ENCODE measurements around the gene KIF6. TPM values are rescaled to one million over a fixed set of nuclear protein-coding genes. Genes with fewer than 3 reads are reported as not detected.

KIF6 gene
- total RNA-seq, 1 donor from 2014 or later: 2.0 TPM

GRCh38 chr6:39758905-39759605 is 33.8 kb upstream of the KIF6 start:
- peaks cover 5% of the 10 kb centered on the region for H3K27me3 Mint-ChIP-seq (ENCODE audit: low read depth, unreplicated experiment)
- DNase-seq (ENCODE audit: low read depth) (no peak), FAIRE-seq (no peak)
- no peak overlapping the region for H3K4me3 Mint-ChIP-seq (ENCODE audit: unreplicated experiment)
- no peaks in the 10 kb centered on the region for H3K79me2 ChIP-seq (ENCODE audit: insufficient read depth, low read length)
- no peaks in the 10 kb centered on the region for H3K4me1 ChIP-seq (ENCODE audit: insufficient read depth, low read length)
- no peak overlapping the region for H3K4me2 ChIP-seq (ENCODE audit: low read length)
- H3K9me3 Mint-ChIP-seq (ENCODE audit: unreplicated experiment): peaks cover 4% of the 10 kb centered on the region
- no peak overlapping the region for H3K4me3 ChIP-seq (ENCODE audit: insufficient read depth, low read depth, low read length)
- H3K36me3 ChIP-seq (ENCODE audit: insufficient read depth, low read length): no peaks in the 10 kb centered on the region
- H3K36me3 Mint-ChIP-seq (ENCODE audit: low read depth, unreplicated experiment): no peaks in the 10 kb centered on the region
- no peak overlapping the region for H3K27ac ChIP-seq (ENCODE audit: low read depth, low read length)
- peaks cover 3% of the 10 kb centered on the region for H3K27me3 ChIP-seq (ENCODE audit: insufficient read depth, low read length)
- TF ChIP-seq EZH2 (IDR thresholded peaks at IDR 0.05; ENCODE audit: insufficient read depth, low read length) (no peak), CTCF (IDR thresholded peaks at IDR 0.05; ENCODE audit: insufficient read depth, low read depth, low read length) (no peak)
- no peak overlapping the region for H3K27ac Mint-ChIP-seq (ENCODE audit: unreplicated experiment)
- no peaks in the 10 kb centered on the region for H4K20me1 ChIP-seq (ENCODE audit: insufficient read depth, low read length)
- H3K9ac ChIP-seq (ENCODE audit: low read length): no peak overlapping the region
- H3K4me1 Mint-ChIP-seq (ENCODE audit: low read depth, unreplicated experiment): peaks cover 12% of the 10 kb centered on the region
- H2AFZ ChIP-seq (ENCODE audit: low read depth, low read length): no peak overlapping the region
- no peaks in the 10 kb centered on the region for H3K9me3 ChIP-seq (ENCODE audit: insufficient read depth, low read depth, low read length)

GRCh38 chr6:39756582-39756981 is 31.4 kb upstream of the KIF6 start:
- no peak overlapping the region for H3K9ac ChIP-seq (ENCODE audit: low read length)
- H3K27me3 ChIP-seq (ENCODE audit: insufficient read depth, low read length): peaks cover 3% of the 10 kb centered on the region
- no peaks in the 10 kb centered on the region for H3K4me1 ChIP-seq (ENCODE audit: insufficient read depth, low read length)
- no peak overlapping the region for H3K27ac Mint-ChIP-seq (ENCODE audit: unreplicated experiment)
- no peak overlapping the region for H3K27ac ChIP-seq (ENCODE audit: low read depth, low read length)
- H3K4me2 ChIP-seq (ENCODE audit: low read length): no peak overlapping the region
- H3K36me3 Mint-ChIP-seq (ENCODE audit: low read depth, unreplicated experiment): no peaks in the 10 kb centered on the region
- H3K9me3 ChIP-seq (ENCODE audit: insufficient read depth, low read depth, low read length): no peaks in the 10 kb centered on the region
- peaks cover 4% of the 10 kb centered on the region for H3K9me3 Mint-ChIP-seq (ENCODE audit: unreplicated experiment)
- H3K79me2 ChIP-seq (ENCODE audit: insufficient read depth, low read length): no peaks in the 10 kb centered on the region
- H3K4me1 Mint-ChIP-seq (ENCODE audit: low read depth, unreplicated experiment): peaks cover 12% of the 10 kb centered on the region
- no peak for FAIRE-seq
- H2AFZ ChIP-seq (ENCODE audit: low read depth, low read length): no peak overlapping the region
- H3K4me3 Mint-ChIP-seq (ENCODE audit: unreplicated experiment): no peak overlapping the region
- TF ChIP-seq EZH2 (IDR thresholded peaks at IDR 0.05; ENCODE audit: insufficient read depth, low read length) (no peak), CTCF (IDR thresholded peaks at IDR 0.05; ENCODE audit: insufficient read depth, low read depth, low read length) (no peak)
- no peak overlapping the region for H3K4me3 ChIP-seq (ENCODE audit: insufficient read depth, low read depth, low read length)
- no peaks in the 10 kb centered on the region for H3K36me3 ChIP-seq (ENCODE audit: insufficient read depth, low read length)
- no peaks in the 10 kb centered on the region for H3K27me3 Mint-ChIP-seq (ENCODE audit: low read depth, unreplicated experiment)
- H4K20me1 ChIP-seq (ENCODE audit: insufficient read depth, low read length): no peaks in the 10 kb centered on the region
- DNase-seq (ENCODE audit: low read depth): no peak

GRCh38 chr6:39755231-39755630 is 30.0 kb upstream of the KIF6 start:
- no peaks in the 10 kb centered on the region for H3K79me2 ChIP-seq (ENCODE audit: insufficient read depth, low read length)
- no peak overlapping the region for H3K4me2 ChIP-seq (ENCODE audit: low read length)
- no peak overlapping the region for H2AFZ ChIP-seq (ENCODE audit: low read depth, low read length)
- FAIRE-seq (no peak), DNase-seq (ENCODE audit: low read depth) (peak; percentile 49)
- Mint-ChIP-seq H3K27ac (ENCODE audit: unreplicated experiment) (no peak overlapping the region), H3K4me3 (ENCODE audit: unreplicated experiment) (no peak overlapping the region), H3K9me3 (ENCODE audit: unreplicated experiment) (peaks cover 4% of the 10 kb centered on the region), H3K36me3 (ENCODE audit: low read depth, unreplicated experiment) (no peaks in the 10 kb centered on the region), H3K27me3 (ENCODE audit: low read depth, unreplicated experiment) (no peaks in the 10 kb centered on the region), H3K4me1 (ENCODE audit: low read depth, unreplicated experiment) (peaks cover 12% of the 10 kb centered on the region)
- H3K27ac ChIP-seq (ENCODE audit: low read depth, low read length): no peak overlapping the region
- H4K20me1 ChIP-seq (ENCODE audit: insufficient read depth, low read length): no peaks in the 10 kb centered on the region
- H3K4me1 ChIP-seq (ENCODE audit: insufficient read depth, low read length): no peaks in the 10 kb centered on the region
- H3K9me3 ChIP-seq (ENCODE audit: insufficient read depth, low read depth, low read length): no peaks in the 10 kb centered on the region
- H3K9ac ChIP-seq (ENCODE audit: low read length): no peak overlapping the region
- peaks cover 3% of the 10 kb centered on the region for H3K27me3 ChIP-seq (ENCODE audit: insufficient read depth, low read length)
- TF ChIP-seq EZH2 (IDR thresholded peaks at IDR 0.05; ENCODE audit: insufficient read depth, low read length) (no peak), CTCF (IDR thresholded peaks at IDR 0.05; ENCODE audit: insufficient read depth, low read depth, low read length) (no peak)
- no peaks in the 10 kb centered on the region for H3K36me3 ChIP-seq (ENCODE audit: insufficient read depth, low read length)
- H3K4me3 ChIP-seq (ENCODE audit: insufficient read depth, low read depth, low read length): no peak overlapping the region
